H1 (cell line): Measurements from ENCODE around the gene CTSL. TPM values are rescaled to one million over a fixed set of nuclear protein-coding genes. Genes with fewer than 3 reads are reported as not detected.

ENCODE experiments used
- ATF2 ChIP-seq: IDR thresholded peaks from 2 replicates; pipeline ENCODE4 v1.6.1; 2012; ENCODE audit warnings: low read length, inconsistent platforms
- BACH1 ChIP-seq: IDR thresholded peaks from 2 replicates; pipeline ENCODE4 v1.6.1; 2012; ENCODE audit warnings: low read length, improper control_type of control experiment
- EGR1 ChIP-seq: IDR thresholded peaks from 2 replicates; pipeline ENCODE4 v1.6.1; 2011; ENCODE audit warnings: low read depth, low read length, borderline replicate concordance
- FOSL1 ChIP-seq: IDR thresholded peaks from 2 replicates; pipeline ENCODE4 v1.6.1; 2011; ENCODE audit warnings: mild to moderate bottlenecking, low read depth, low read length, moderate library complexity; ENCODE audit not compliant: insufficient read depth
- KDM4A ChIP-seq: IDR thresholded peaks from one replicate; pipeline ENCODE4 v1.7.1; 2012; ENCODE audit warnings: low read depth, mild to moderate bottlenecking, moderate library complexity, low read length, inconsistent platforms; ENCODE audit not compliant: severe bottlenecking
- NANOG ChIP-seq: IDR thresholded peaks from 2 replicates; pipeline ENCODE4 v1.6.1; 2011; ENCODE audit warnings: low read length, low read depth, mild to moderate bottlenecking, inconsistent platforms; ENCODE audit not compliant: insufficient read depth, poor library complexity, severe bottlenecking
- POLR2AphosphoS5 ChIP-seq: IDR thresholded peaks from 2 replicates; pipeline ENCODE4 v1.6.1; 2011; ENCODE audit warnings: low read depth, low read length
- RAD21 ChIP-seq, 2 experiments: IDR thresholded peaks in 1 of 2; conservative IDR thresholded peaks in 1 of 2; 2 replicates each; pipeline ENCODE4 v1.6.1; 2011; ENCODE audit warnings: low read depth in 2 of 2, low read length in 2 of 2, improper control_type of control experiment in 1 of 2, inconsistent platforms in 1 of 2, mild to moderate bottlenecking in 1 of 2, moderate library complexity in 1 of 2
- SRF ChIP-seq: IDR thresholded peaks from 2 replicates; pipeline ENCODE4 v1.6.1; 2011; ENCODE audit warnings: mild to moderate bottlenecking, low read depth, low read length, moderate library complexity
- TAF7 ChIP-seq: optimal IDR thresholded peaks from 2 replicates; pipeline ENCODE3; 2011; ENCODE audit warnings: low read depth, mild to moderate bottlenecking, inconsistent platforms, low read length, moderate library complexity, borderline replicate concordance
- YY1 ChIP-seq: IDR thresholded peaks from 2 replicates; pipeline ENCODE4 v1.6.1; 2011; ENCODE audit warnings: low read depth, mild to moderate bottlenecking, low read length
- polyA plus RNA-seq, 7 experiments: library from polyadenylated mRNA; depleted of rRNA in 3 of 7; stranded (reverse) in 5 of 7; unstranded in 2 of 7; fragments of >200 nt in 5 of 7; fragments of 200-250 nt in 2 of 7; gene quantifications; 1 replicate in 5 of 7; 2 replicates in 1 of 7; 4 replicates in 1 of 7; pipeline versions ENCODE4 v1.2.1 to v1.2.3, GENCODE V29; 2011 to 2013; ENCODE audit warnings: missing spikeins in 2 of 7, mixed read lengths in 2 of 7
- total RNA-seq: library from RNA; stranded (reverse); fragmentation: NEBNext Ultra II Directional; extraction: Animal tissue kit (Norgen Biotek cat#: 25700); gene quantifications from 2 replicates; pipeline ENCODE4 v1.2.1, GENCODE V29; 2021

Gene CTSL
- total and polyA plus RNA-seq, 2 of the 8 experiments (the other 6 are each of a cell fraction or from before 2014, with no cell fraction given): 34.2 to 38.2 TPM

- no peak for TF ChIP-seq FOSL1
- no peak for TF ChIP-seq BACH1
- no peak for TF ChIP-seq YY1
- peak; percentile 75 for TF ChIP-seq POLR2AphosphoS5
- no peak for TF ChIP-seq NANOG
- no peak for TF ChIP-seq EGR1
- TF ChIP-seq ATF2: no peak
- TF ChIP-seq TAF7: peak; percentile 52
- no peak for TF ChIP-seq SRF
- no peak for TF ChIP-seq KDM4A
- TF ChIP-seq RAD21 (IDR thresholded peaks at IDR 0.05 in 1 of 2, conservative IDR thresholded peaks at IDR 0.05 in 1 of 2; ENCODE audit: low read depth in 2 of 2, low read length in 2 of 2): peak; percentile 53 to 69; a peak in 3 of 4 replicates
Measured at GRCh38 chr9:87725900-87726709, at the start of gene CTSL (continued).
